Endothelial cell of hepatic sinusoid (primary cell): ENCODE measurements around the gene POLD4.
"Not testable (repeated sequence)": the region's sequence is repeated elsewhere in the genome, so short reads cannot be mapped to it uniquely, and the experiment has no call there.

Experiments
- in situ Hi-C: cut with HindIII; loops from 2 replicates; pipeline ENCODE4 v1.10.0; 2017; ENCODE audit warnings: low sequenced_read_pairs

POLD4 gene

DNA sequence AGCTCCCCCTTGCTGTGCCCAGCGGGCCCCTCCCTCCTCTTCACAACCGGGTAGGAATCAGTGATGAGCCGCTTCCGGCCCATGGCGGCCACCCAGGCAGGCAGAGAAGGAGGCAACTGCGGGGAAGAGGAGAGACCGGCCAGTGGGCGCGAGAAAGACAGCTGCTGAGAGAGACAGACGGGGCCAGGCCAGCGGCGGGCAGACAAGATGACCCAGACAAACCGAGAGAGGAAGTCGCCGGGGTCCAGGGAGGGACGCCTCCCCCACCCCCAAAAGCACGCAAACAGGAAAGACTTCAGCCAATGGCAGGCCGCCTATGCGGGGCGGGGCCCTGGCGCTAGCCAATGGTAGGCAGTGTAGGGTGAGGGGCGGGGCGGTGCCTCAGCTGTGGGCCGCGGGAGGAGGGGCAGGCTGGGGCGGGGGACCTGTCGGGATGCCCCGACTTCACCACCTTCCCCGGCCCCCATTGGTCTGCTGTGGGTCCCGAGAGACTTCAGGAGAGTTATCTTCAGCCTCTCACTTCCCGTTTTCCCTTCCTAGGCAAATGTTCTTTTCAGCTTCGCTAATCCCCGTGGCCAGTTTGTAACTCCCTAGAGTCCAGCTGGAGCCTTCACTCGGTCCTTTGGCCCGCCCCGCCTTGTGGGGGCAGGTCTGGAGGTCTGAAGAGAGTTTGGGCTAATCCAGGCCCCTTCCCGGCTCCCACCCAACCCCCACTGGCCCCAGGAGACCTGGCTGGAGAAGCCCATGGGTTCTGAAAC, at the start of gene POLD4:
POLD4 (minus strand) TSS at position 230 of the 758 bp plus-strand sequence; CDS start at position 83, 147 bp downstream.
- in situ Hi-C loops = no loop called here

- in situ Hi-C loops = not testable (repeated sequence)
Observed at GRCh38 chr11:67403085-67403484, 49.7 kb upstream of the POLD4 start.

DNA sequence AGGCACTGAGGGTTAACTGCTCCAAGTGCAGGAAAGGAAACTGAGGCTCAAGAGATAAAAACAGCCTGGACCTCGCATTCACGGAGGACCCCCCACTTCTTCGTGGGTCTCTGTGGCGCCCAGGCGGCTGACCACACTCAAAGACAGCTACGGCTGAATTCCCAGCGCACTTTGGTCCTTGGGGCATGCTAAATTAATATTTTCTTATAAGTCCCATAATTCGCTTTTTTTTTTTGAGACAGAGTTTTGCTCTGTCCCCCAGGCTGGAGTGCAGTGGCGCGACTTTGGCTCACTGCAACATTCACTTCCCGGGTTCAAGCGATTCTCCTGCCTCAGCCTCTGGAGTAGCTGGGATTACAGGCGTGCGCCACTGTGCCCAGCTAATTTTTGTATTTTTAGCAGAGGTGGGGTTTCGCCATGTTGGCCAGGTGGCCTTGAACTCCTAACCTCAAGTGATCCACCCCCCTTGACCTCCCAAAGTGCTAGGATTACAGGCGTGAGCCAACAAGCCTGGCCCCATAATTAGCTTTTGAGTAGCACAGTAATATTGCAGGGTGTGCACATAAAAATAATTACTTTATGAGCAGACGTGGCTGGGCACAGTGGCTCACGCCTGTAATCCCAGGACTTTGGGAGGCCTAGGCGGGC, 49.0 kb upstream of the POLD4 start:
- in situ Hi-C loops = not testable (repeated sequence)

DNA sequence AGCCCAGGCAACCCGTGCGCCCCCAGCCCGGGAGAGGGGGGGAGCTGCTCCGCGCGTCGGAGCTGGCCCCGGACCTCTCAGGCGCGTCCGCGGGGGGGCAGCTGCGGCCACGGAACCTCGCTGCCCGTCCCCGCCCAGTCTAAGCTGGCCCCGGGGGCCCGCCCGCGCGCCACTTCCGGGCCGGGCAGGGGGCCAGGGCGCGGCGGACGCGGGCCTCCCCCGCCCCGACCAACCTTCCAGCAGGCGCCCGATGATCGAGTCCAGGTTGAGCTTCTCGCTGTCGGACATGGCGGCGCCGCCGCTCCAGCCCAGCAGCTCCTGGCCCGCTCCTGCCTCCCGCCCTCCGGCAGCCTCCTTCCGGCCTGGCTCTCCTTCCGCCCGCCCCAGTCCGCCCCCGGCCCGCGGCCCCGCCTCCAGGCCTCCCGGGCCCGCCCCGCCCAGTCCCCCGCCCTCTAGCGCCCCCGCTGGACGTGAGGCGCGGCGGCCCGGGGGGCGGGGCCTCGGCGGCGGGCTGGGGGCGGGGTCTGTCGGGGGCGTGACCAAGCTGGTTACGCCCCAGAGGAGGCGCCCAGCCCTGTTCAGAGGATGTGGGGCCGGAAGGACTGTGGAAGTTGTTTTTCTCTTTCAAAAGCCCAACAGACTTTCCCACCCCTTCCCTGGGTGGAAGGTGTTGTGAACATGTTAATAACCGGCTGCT, 48.3 kb upstream of the POLD4 start, which contains the start of gene PPP1CA:
PPP1CA (minus strand) TSS at position 364 of the 697 bp plus-strand sequence; CDS start at position 288, 76 bp downstream.
- in situ Hi-C loops = no loop called here

DNA sequence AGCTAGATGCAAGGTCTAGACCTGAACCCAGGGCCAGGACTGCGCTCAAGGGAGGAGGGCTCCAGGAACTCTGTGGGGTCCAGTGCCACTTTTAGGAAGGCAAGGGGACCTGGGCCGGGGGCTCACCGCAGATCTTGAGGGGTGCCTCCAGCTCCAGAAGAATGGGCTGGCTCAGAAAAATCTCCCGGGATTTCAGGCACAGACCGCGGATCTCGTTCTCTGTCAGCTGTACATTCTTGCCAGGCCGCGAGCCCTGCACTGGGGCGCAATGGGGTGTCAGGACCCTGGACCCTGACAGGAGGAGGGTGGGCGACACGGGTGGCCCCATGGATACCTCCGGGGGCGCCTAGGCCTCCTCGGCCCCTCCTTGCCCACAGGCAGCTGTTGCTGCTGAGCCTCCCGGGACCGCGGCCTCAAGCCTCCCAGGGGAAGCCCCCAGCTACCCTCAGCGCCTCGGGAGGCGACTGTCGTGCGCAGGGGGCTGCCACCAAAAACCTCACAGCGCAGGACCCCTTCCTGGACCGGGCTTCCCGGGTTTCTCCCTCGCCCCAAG, 47.7 kb upstream of the POLD4 start:
- in situ Hi-C loops = no loop called here

DNA sequence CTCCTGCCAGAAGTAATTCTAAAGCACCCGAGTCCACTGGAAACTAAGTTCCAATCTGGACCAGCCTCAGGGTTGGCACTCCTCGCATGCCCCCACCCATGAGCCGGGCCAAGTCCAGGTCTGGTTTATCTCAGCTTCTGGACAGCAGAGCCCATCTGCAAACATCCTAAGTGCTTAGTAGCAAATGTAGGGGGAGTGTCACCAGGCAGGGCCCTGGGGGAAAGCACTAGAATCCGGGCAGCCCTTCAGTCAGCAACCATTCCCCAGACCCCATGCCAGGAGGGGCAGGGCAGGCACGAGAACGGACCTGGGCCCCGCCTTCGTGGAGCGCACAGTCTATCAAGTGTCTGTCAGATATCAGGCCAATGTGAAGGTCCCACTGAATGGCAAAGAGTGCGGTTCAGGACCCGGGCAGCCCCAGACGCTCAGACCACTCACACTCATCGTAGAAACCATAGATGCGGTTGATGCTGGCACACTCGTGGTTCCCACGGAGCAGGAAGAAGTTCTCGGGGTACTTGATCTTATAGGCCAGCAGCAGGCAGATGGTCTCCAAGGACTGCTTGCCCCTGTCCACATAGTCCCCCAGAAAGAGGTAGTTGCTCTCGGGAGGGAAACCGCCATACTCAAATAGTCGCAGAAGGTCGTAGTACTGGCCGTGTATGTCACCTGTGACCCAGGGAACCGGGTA, 47.0 kb upstream of the POLD4 start:
- in situ Hi-C loops = no loop called here

GRCh38 chr11:67398661-67399563, 45.6 kb upstream of the POLD4 start:
- in situ Hi-C loops = no loop called here

DNA sequence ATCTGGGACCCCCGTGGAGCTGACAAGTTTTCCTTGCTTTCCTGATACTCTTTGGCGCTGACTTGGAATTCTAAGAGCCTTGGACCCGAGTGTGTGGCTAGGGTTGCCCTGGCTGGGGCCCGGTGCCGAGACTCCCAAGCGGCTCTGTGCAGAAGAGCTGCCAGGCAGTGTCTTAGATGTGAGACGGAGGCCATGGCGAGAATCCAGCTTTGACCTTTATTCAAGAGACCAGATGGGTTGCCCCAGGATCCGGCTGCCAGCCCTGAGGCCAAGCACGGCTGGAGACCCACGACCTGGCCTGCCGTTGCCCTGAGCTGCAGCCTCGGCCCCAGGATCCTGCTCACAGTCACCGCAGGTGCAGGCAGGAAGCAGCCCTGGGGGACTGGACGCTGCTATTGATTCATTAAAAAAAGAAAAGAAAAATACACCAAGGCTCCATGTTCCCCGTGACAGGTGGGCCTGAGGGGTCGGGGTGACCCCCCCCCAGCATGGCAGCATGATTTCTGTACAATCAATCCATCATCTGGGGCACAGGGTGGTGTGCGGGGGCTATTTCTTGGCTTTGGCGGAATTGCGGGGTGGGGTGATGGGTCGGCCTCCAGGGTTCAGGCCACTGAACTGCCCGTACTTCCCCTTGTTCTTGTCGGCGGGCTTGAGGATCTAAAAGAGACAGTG, 44.8 kb upstream of the POLD4 start:
- in situ Hi-C loops = no loop called here

- in situ Hi-C loops = no loop called here
Observed at GRCh38 chr11:67397536-67397935, 44.2 kb upstream of the POLD4 start.

DNA sequence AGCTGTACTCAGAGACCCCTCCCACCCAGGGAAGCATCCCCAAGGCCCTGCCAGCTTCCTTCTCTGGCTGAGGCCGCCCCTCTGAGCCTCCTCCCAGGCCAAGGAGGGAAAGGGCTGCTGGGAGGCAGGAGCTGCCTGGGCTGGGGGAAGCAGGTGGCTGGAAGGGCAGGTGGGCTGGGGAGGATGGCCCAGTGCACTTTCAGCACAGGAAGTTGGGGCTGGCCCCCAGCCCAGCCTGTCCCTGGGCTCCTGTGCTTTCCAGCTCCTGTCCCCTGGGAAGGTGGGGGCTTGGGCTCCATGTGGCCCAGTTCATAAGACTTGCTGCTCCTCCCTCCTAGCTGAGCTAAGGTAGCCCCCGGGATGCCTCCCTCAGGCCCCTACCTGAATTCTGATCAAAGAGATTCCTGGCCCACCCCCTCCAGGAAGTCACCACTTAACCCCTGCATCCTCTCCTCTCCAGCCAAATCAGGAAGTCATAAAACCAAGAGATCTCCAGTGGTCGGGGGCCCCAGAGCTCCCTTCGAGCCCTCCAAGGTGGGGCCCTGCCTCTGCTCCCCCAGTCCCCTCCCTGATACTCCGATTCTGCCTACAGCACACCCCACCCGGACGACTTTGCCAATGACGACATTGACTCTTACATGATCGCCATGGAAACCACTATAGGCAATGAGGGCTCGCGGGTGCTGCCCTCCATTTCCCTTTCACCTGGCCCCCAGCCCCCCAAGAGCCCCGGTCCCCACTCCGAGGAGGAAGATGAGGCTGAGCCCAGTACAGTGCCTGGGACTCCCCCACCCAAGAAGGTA, 43.4 kb upstream of the POLD4 start:
- in situ Hi-C loops = no loop called here

- in situ Hi-C loops = no loop called here
Observed at GRCh38 chr11:67396259-67396581, 42.9 kb upstream of the POLD4 start.

DNA sequence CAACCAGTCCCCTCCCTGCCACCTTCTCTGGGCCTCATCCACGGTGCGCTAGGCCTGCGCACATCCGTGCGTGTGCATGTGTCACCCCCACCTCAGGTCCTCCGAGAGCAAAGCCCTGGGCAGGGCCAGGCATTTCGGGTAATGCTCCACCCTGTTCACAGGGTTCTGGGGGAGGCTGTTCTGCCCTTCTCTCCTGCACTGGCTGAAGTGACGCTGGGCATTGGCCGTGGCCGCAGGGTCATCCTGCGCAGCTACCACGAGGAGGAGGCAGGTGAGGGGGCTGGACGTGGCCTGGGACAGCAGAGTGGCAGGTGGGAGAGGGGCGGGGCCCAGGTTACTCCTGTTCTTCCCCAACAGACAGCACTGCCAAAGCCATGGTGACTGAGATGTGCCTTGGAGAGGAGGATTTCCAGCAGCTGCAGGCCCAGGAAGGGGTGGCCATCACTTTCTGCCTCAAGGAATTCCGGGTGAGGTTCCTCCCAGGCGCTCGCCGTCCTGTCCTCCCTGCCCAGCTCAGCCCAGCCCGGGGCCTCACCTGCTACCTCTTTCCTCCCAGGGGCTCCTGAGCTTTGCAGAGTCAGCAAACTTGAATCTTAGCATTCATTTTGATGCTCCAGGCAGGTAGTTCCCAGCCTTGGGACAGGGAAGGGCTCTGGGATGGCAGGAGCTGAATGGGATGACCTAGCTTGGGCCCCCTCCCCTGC, 42.4 kb upstream of the POLD4 start:
- in situ Hi-C loops = no loop called here

DNA sequence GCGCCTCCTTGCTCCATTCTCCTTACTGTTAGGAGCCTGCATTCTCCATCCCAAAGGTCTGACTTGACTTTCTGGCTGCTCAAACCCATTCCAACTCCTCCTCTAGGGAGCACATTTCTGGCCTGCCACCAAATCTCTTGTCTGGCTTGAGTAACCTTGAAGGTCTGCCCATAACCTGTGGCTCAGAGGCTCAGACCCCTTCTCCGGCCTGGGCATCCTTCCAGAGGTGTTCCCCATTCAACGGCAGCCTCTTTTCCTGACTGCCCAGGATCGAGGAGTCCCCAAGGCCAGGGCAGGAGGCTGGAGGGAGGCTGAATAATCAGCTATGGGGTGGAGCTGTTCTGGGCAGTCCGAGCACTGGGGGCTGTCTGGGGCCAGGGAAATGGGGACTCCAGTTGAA, 40.6 kb upstream of the POLD4 start:
- in situ Hi-C loops = no loop called here

DNA sequence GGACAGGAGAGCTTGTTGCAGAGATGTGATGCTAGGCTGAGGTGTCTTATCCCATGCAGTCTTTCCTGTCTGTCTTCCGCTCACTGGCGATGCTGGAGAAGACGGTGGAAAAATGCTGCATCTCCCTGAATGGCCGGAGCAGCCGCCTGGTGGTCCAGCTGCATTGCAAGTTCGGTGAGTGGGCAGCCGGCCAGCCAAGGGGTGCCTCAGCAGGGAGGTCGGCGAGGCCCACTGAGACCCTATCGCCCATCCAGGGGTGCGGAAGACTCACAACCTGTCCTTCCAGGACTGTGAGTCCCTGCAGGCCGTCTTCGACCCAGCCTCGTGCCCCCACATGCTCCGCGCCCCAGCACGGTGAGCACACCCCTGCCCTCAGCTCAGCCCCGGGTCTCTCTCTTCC, 40.1 kb upstream of the POLD4 start:
- in situ Hi-C loops = no loop called here

DNA sequence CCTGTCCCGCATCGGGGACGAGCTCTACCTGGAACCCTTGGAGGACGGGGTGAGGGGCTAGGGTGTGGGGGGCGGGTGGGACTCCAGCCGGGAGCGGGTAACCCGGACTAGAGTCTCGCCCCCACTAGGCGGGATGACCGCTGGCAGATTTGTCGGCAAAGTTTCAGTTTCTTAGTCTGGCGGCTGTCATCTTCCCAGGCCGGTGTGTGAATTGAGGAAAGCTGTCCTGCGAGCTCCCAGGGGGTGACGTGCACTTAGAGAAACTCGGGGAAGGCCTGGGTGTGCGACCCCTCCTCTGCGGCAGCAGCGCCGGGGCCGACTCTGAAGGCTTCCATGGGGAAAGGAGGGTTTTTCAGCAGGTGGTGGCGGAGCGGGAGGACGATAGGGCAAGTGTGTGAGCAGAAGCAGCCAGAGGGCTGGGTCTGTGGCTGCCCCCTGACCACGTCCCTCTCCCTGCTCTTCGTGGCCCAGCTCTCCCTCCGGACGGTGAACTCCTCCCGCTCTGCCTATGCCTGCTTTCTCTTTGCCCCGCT, 38.9 kb upstream of the POLD4 start:
- in situ Hi-C loops = no loop called here

GRCh38 chr11:67391304-67392182, 38.2 kb upstream of the POLD4 start, which contains the start of gene RAD9A:
Gene RAD9A, plus strand, starts transcription at chr11:67391986. Its CDS starts 59 bp downstream, at chr11:67392045.
- in situ Hi-C loops = no loop called here

GRCh38 chr11:67390947-67391303, 37.6 kb upstream of the POLD4 start:
- in situ Hi-C loops = no loop called here
